ENCODE measurements around the gene GMFB. TPM values are rescaled to one million over a fixed set of nuclear protein-coding genes. Genes with fewer than 3 reads are reported as not detected.
"Not testable (repeated sequence)": the region's sequence is repeated elsewhere in the genome, so short reads cannot be mapped to it uniquely, and the experiment has no call there.

The GMFB gene
- total RNA-seq, 1 experiment from 2014 or later, result 79.2 TPM

DNA sequence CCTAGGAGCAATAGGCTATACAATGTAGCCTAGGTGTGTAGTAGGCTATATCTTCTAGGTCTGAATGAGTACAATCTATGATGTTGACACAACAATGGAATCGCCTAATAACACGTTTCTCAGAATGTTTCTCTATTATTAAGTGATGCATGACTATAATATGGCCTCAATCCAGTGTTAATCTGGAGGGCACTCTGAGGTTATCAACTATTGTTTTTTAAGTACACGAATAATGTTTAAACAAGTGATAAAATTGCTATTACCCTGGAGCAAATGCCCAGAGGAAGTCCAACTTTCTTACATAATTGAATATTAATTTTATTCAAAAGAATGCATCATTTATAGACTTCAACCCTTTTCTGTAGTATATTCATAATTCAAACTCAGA lies 31.2 kb downstream of the GMFB start:
- no peak overlapping the region for H2BK15ac ChIP-seq (ENCODE audit: low read depth, low read length)
- no CpG with 5 or more reads among the region's 3 CpGs for WGBS (ENCODE audit: extremely low coverage, insufficient read length, low lambda C conversion rate)
- H3K4me1 Mint-ChIP-seq, result no peaks in the 10 kb centered on the region
- H3K9me3 Mint-ChIP-seq, result peaks cover 20 to 24% of the 10 kb centered on the region in 2 experiments
- no peak overlapping the region for H2BK12ac ChIP-seq (ENCODE audit: insufficient read length, low read depth, low read length)
- no peak overlapping the region for H2BK20ac ChIP-seq (ENCODE audit: low read depth, low read length, poor library complexity, severe bottlenecking)
- no peaks in the 10 kb centered on the region for H3K4me1 ChIP-seq (ENCODE audit: insufficient read depth, low read length)
- H3K27ac ChIP-seq (ENCODE audit: insufficient read length, low read depth, low read length), result no peak overlapping the region
- no peak overlapping the region for H3K4ac ChIP-seq (ENCODE audit: low read depth, low read length)
- H4K5ac ChIP-seq (ENCODE audit: insufficient read length, low read depth, low read length), result no peak overlapping the region
- H4K91ac ChIP-seq (ENCODE audit: insufficient read length, low read depth, low read length), result no peak overlapping the region
- peaks cover 12% of the 10 kb centered on the region for H3K9me3 ChIP-seq (ENCODE audit: control insufficient read depth, low read depth, low read length)
- H2BK5ac ChIP-seq (ENCODE audit: insufficient read length, low read length), result no peak overlapping the region
- no peak overlapping the region for H3K18ac ChIP-seq (ENCODE audit: insufficient read length, low read depth, low read length)
- no peak overlapping the region for H3K4me3 Mint-ChIP-seq
- H3K23me2 ChIP-seq (ENCODE audit: insufficient read length, low read depth, low read length, poor library complexity, severe bottlenecking), result no peaks in the 10 kb centered on the region
- no peak for DNase-seq
- no peak overlapping the region for H3T11ph ChIP-seq (ENCODE audit: low read length)
- H4K20me1 ChIP-seq (ENCODE audit: control insufficient read depth, insufficient read depth, insufficient read length), result no peaks in the 10 kb centered on the region
- no peaks in the 10 kb centered on the region for H3K27me3 Mint-ChIP-seq (ENCODE audit: low read depth)
- H3K36me3 Mint-ChIP-seq (ENCODE audit: insufficient read depth in 1 of 3, low read depth in 3 of 3), result peaks cover 11 to 18% (median 16%) of the 10 kb centered on the region in 3 experiments
- no peaks in the 10 kb centered on the region for H3K79me2 ChIP-seq (ENCODE audit: insufficient read depth, low read length)
- no peak overlapping the region for H4K8ac ChIP-seq (replicated peaks; ENCODE audit: insufficient read length, low read depth, low read length)
- H3K56ac ChIP-seq (ENCODE audit: insufficient read length, low read depth, low read length), result no peak overlapping the region
- no peak overlapping the region for H2AFZ ChIP-seq (ENCODE audit: low read length)
- TF ChIP-seq CTCF (conservative IDR thresholded peaks at IDR 0.05), result no peak
- H3K79me1 ChIP-seq (ENCODE audit: insufficient read depth, low read depth, low read length, poor library complexity, severe bottlenecking), result no peaks in the 10 kb centered on the region
- H3K14ac ChIP-seq (ENCODE audit: insufficient read depth, low read length), result no peak overlapping the region
- no peak overlapping the region for H2BK120ac ChIP-seq (ENCODE audit: low read depth, low read length, poor library complexity, severe bottlenecking)
- H3K4me2 ChIP-seq (ENCODE audit: insufficient read depth, insufficient read length, low read length), result no peak overlapping the region
- no peak overlapping the region for H3K27ac Mint-ChIP-seq
- H2AK5ac ChIP-seq (ENCODE audit: insufficient read length, low read length), result no peak overlapping the region
- no peak overlapping the region for H3K23ac ChIP-seq (ENCODE audit: insufficient read length, low read depth, low read length)
- no peaks in the 10 kb centered on the region for H3K27me3 ChIP-seq (ENCODE audit: insufficient read depth, low read length)
- no peak overlapping the region for H3K9ac ChIP-seq (ENCODE audit: extremely low read depth, insufficient read length, low read length)

- H3K56ac ChIP-seq (ENCODE audit: insufficient read length, low read depth, low read length); H3K9ac ChIP-seq (ENCODE audit: extremely low read depth, insufficient read length, low read length); H3K23me2 ChIP-seq (ENCODE audit: insufficient read length, low read depth, low read length, poor library complexity, severe bottlenecking); H3K14ac ChIP-seq (ENCODE audit: insufficient read depth, low read length); H3K4me3 Mint-ChIP-seq; H2BK12ac ChIP-seq (ENCODE audit: insufficient read length, low read depth, low read length); H4K8ac ChIP-seq (replicated peaks; ENCODE audit: insufficient read length, low read depth, low read length); H3K27me3 ChIP-seq (ENCODE audit: insufficient read depth, low read length); H3K27ac Mint-ChIP-seq; H3K27me3 Mint-ChIP-seq (ENCODE audit: low read depth); H2BK5ac ChIP-seq (ENCODE audit: insufficient read length, low read length); H3K4me1 Mint-ChIP-seq; H3K79me2 ChIP-seq (ENCODE audit: insufficient read depth, low read length); H4K91ac ChIP-seq (ENCODE audit: insufficient read length, low read depth, low read length); H3K4ac ChIP-seq (ENCODE audit: low read depth, low read length); H3K18ac ChIP-seq (ENCODE audit: insufficient read length, low read depth, low read length); H3T11ph ChIP-seq (ENCODE audit: low read length); H2BK120ac ChIP-seq (ENCODE audit: low read depth, low read length, poor library complexity, severe bottlenecking); H3K4me2 ChIP-seq (ENCODE audit: insufficient read depth, insufficient read length, low read length); H3K4me1 ChIP-seq (ENCODE audit: insufficient read depth, low read length); H3K27ac ChIP-seq (ENCODE audit: insufficient read length, low read depth, low read length); H4K20me1 ChIP-seq (ENCODE audit: control insufficient read depth, insufficient read depth, insufficient read length); H2BK15ac ChIP-seq (ENCODE audit: low read depth, low read length); H2BK20ac ChIP-seq (ENCODE audit: low read depth, low read length, poor library complexity, severe bottlenecking); H2AK5ac ChIP-seq (ENCODE audit: insufficient read length, low read length); H3K23ac ChIP-seq (ENCODE audit: insufficient read length, low read depth, low read length); H3K79me1 ChIP-seq (ENCODE audit: insufficient read depth, low read depth, low read length, poor library complexity, severe bottlenecking); DNase-seq; H4K5ac ChIP-seq (ENCODE audit: insufficient read length, low read depth, low read length); H2AFZ ChIP-seq (ENCODE audit: low read length): not testable (repeated sequence)
- no CpG with 5 or more reads among the region's 1 CpG for WGBS (ENCODE audit: extremely low coverage, insufficient read length, low lambda C conversion rate)
- H3K9me3 Mint-ChIP-seq, result peaks cover 20 to 24% of the 10 kb centered on the region in 2 experiments
- peaks cover 11 to 18% (median 16%) of the 10 kb centered on the region in 3 experiments for H3K36me3 Mint-ChIP-seq (ENCODE audit: insufficient read depth in 1 of 3, low read depth in 3 of 3)
- H3K9me3 ChIP-seq (ENCODE audit: control insufficient read depth, low read depth, low read length), result peaks cover 12% of the 10 kb centered on the region
These were observed 31.8 kb downstream of the GMFB start for GRCh38 chr14:54456820-54457608.
